Thyroid gland (tissue), 4 donors: Measurements from ENCODE around the gene EIF1AY.

Experiments used
- POLR2A ChIP-seq, 2 donors: fragments of 450-650 bp; IDR thresholded peaks; one replicate each; pipeline ENCODE4 v1.6.1; 2017; ENCODE audit warnings: antibody characterized with exemption in 2 of 2, mild to moderate bottlenecking in 2 of 2, moderate library complexity in 1 of 2
- TF ChIP-seq, protein P1 (sequence below), 6 experiments: fragments of 200-600 bp in 3 of 6; fragments of 450-650 bp in 3 of 6; sonication (generic) in 3 of 6; IDR thresholded peaks; one replicate each; pipeline ENCODE4 v1.5.1; 2016 to 2019; ENCODE audit warnings: antibody characterized with exemption in 6 of 6, mild to moderate bottlenecking in 2 of 6, inconsistent platforms in 1 of 6, moderate library complexity in 1 of 6

- TF ChIP-seq POLR2A (IDR thresholded peaks at IDR 0.05) = no peak
- TF ChIP-seq, protein P1, sequence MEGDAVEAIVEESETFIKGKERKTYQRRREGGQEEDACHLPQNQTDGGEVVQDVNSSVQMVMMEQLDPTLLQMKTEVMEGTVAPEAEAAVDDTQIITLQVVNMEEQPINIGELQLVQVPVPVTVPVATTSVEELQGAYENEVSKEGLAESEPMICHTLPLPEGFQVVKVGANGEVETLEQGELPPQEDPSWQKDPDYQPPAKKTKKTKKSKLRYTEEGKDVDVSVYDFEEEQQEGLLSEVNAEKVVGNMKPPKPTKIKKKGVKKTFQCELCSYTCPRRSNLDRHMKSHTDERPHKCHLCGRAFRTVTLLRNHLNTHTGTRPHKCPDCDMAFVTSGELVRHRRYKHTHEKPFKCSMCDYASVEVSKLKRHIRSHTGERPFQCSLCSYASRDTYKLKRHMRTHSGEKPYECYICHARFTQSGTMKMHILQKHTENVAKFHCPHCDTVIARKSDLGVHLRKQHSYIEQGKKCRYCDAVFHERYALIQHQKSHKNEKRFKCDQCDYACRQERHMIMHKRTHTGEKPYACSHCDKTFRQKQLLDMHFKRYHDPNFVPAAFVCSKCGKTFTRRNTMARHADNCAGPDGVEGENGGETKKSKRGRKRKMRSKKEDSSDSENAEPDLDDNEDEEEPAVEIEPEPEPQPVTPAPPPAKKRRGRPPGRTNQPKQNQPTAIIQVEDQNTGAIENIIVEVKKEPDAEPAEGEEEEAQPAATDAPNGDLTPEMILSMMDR (IDR thresholded peaks at IDR 0.05) = no peak
Observed at GRCh38 chrY:20578206-20578605, 2.6 kb downstream of the EIF1AY start.
